ENCODE measurements around the gene CTSL.
"Not testable (repeated sequence)": the region's sequence is repeated elsewhere in the genome, so short reads cannot be mapped to it uniquely, and the experiment has no call there.

DNA sequence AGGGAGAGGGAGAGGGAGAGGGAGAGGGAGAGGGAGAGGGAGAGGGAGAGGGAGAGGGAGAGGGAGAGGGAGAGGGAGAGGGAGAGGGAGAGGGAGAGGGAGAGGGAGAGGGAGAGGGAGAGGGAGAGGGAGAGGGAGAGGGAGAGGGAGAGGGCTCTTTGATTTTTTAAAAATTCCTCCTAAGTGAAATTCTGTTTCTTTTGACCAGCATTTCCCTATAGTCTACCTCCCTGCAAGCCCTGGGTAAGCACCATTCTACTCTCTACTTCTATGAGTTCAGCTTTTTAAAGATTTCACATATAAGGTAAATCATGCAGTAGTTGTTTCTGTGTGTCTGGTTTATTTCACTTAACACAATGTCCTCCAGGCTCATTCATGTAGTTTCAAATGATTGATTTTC is 34.1 kb downstream of the CTSL start:
- TF ChIP-seq, protein P1, sequence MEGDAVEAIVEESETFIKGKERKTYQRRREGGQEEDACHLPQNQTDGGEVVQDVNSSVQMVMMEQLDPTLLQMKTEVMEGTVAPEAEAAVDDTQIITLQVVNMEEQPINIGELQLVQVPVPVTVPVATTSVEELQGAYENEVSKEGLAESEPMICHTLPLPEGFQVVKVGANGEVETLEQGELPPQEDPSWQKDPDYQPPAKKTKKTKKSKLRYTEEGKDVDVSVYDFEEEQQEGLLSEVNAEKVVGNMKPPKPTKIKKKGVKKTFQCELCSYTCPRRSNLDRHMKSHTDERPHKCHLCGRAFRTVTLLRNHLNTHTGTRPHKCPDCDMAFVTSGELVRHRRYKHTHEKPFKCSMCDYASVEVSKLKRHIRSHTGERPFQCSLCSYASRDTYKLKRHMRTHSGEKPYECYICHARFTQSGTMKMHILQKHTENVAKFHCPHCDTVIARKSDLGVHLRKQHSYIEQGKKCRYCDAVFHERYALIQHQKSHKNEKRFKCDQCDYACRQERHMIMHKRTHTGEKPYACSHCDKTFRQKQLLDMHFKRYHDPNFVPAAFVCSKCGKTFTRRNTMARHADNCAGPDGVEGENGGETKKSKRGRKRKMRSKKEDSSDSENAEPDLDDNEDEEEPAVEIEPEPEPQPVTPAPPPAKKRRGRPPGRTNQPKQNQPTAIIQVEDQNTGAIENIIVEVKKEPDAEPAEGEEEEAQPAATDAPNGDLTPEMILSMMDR (IDR thresholded peaks at IDR 0.05; ENCODE audit: low read length), result not testable (repeated sequence)
- not testable (repeated sequence) for TF ChIP-seq EZH2 (IDR thresholded peaks at IDR 0.05; ENCODE audit: borderline replicate concordance, low read length)

Data from OCI-LY1 (cell line).